GM12878 (cell line): Measurements from ENCODE around the gene RASSF6. TPM values are rescaled to one million over a fixed set of nuclear protein-coding genes. Genes with fewer than 3 reads are reported as not detected.
A peak's percentile ranks its signal among the peaks of the same experiment; 100 is the strongest.

ENCODE experiments used
- CBX3 ChIP-seq: fragments of 200-600 bp; sonication (generic); IDR thresholded peaks from 2 replicates; pipeline ENCODE4 v1.6.1; 2016; ENCODE audit warnings: low read depth, borderline replicate concordance
- CHD1 ChIP-seq: IDR thresholded peaks from 2 replicates; pipeline ENCODE4 v1.6.1; 2012; ENCODE audit warnings: low read depth, low read length, improper control_type of control experiment
- E2F4 ChIP-seq: IDR thresholded peaks from 2 replicates; pipeline ENCODE4 v1.6.1; 2012; ENCODE audit warnings: low read depth, low read length, improper control_type of control experiment
- E4F1 ChIP-seq: fragments of 450-650 bp; IDR thresholded peaks from 2 replicates; pipeline ENCODE4 v1.6.1; 2018; ENCODE audit warnings: borderline replicate concordance, mild to moderate bottlenecking; ENCODE audit not compliant: partially characterized antibody
- EED ChIP-seq: sonication (generic); IDR thresholded peaks from 2 replicates; pipeline ENCODE4 v1.6.1; 2016; ENCODE audit warnings: antibody characterized with exemption, low read depth
- ELK1 ChIP-seq: IDR thresholded peaks from 2 replicates; pipeline ENCODE4 v1.6.1; 2012; ENCODE audit warnings: low read depth, low read length, improper control_type of control experiment
- HCFC1 ChIP-seq: fragments of 150-350 bp; IDR thresholded peaks from 2 replicates; pipeline ENCODE4 v1.6.1; 2014; ENCODE audit warnings: low read length
- MEF2A ChIP-seq: IDR thresholded peaks from 2 replicates; pipeline ENCODE4 v1.6.1; 2011; ENCODE audit warnings: low read depth, mild to moderate bottlenecking, low read length, moderate library complexity; ENCODE audit not compliant: insufficient read depth
- PBX3 ChIP-seq: IDR thresholded peaks from 2 replicates; pipeline ENCODE4 v1.6.1; 2011; ENCODE audit warnings: mild to moderate bottlenecking, low read depth, low read length, moderate library complexity; ENCODE audit not compliant: insufficient replicate concordance
- RBBP5 ChIP-seq: fragments of 200-600 bp; sonication (generic); conservative IDR thresholded peaks from 2 replicates; pipeline ENCODE4 v1.6.1; 2016
- RCOR1 ChIP-seq: conservative IDR thresholded peaks from 2 replicates; pipeline ENCODE4 v1.6.1; 2012; ENCODE audit warnings: low read depth, low read length, improper control_type of control experiment
- RFX5 ChIP-seq: IDR thresholded peaks from 2 replicates; pipeline ENCODE4 v1.6.1; 2011; ENCODE audit warnings: low read depth, low read length, improper control_type of control experiment
- SMARCA5 ChIP-seq: fragments of 450-650 bp; IDR thresholded peaks from 2 replicates; pipeline ENCODE4 v1.6.1; 2017; ENCODE audit warnings: mild to moderate bottlenecking
- ZBED1 ChIP-seq: IDR thresholded peaks from 2 replicates; pipeline ENCODE4 v1.6.1; 2016; ENCODE audit warnings: borderline replicate concordance
- ZBTB4 ChIP-seq: fragments of 450-650 bp; formaldehyde crosslinking; IDR thresholded peaks from 2 replicates; pipeline ENCODE4 v1.4.0; 2022; ENCODE audit warnings: mild to moderate bottlenecking, moderate library complexity
- ZNF217 ChIP-seq: fragments of 450-650 bp; IDR thresholded peaks from 2 replicates; pipeline ENCODE4 v1.6.1; 2017; ENCODE audit warnings: antibody characterized with exemption, mild to moderate bottlenecking
- ZNF384 ChIP-seq: IDR thresholded peaks from 2 replicates; pipeline ENCODE4 v1.6.1; 2012; ENCODE audit warnings: low read depth, mild to moderate bottlenecking, low read length, improper control_type of control experiment, borderline replicate concordance
- ZNF687 ChIP-seq: fragments of 450-650 bp; IDR thresholded peaks from 2 replicates; pipeline ENCODE4 v1.6.1; 2017; ENCODE audit warnings: mild to moderate bottlenecking, moderate library complexity
- polyA plus RNA-seq, 11 experiments: library from polyadenylated mRNA; depleted of rRNA in 4 of 11; unstranded in 6 of 11; stranded (reverse) in 5 of 11; fragments of >200 nt; fragmentation: Nextera tagmentation in 4 of 11; fragmentation: Illumina TruSeq in 1 of 11; extraction: Ambion mirVana in 4 of 11; extraction: Trizol in 1 of 11; gene quantifications; 1 replicate in 1 of 11; 2 replicates in 10 of 11; pipeline versions ENCODE4 v1.2.1 to v1.2.3, GENCODE V29; 2011 to 2016; ENCODE audit warnings: inconsistent platforms in 2 of 11, missing spikeins in 2 of 11, low read depth in 1 of 11
- total RNA-seq, 4 experiments: library from RNA; depleted of rRNA in 3 of 4; stranded (reverse); fragments of >200 nt in 3 of 4; fragmentation: Illumina TruSeq in 1 of 4; extraction: Trizol in 1 of 4; gene quantifications; 2 replicates each; pipeline versions ENCODE4 v1.2.1 to v1.2.3, GENCODE V29; 2013 to 2021

The RASSF6 gene
- total and polyA plus RNA-seq, 10 of the 15 experiments (the other 5 are each of a cell fraction or from before 2014, with no cell fraction given) = 0.28 to 2.9 (median 0.54) TPM

- TF ChIP-seq SMARCA5 = no peak
- no peak for TF ChIP-seq ZBED1
- no peak for TF ChIP-seq MEF2A
- no peak for TF ChIP-seq RFX5
- TF ChIP-seq CBX3 = no peak
- TF ChIP-seq RCOR1 = no peak
- TF ChIP-seq PBX3 = peak; percentile 34
- TF ChIP-seq ZNF384 = no peak
- TF ChIP-seq RBBP5 = no peak
- TF ChIP-seq EED = no peak
- TF ChIP-seq ZNF217 = no peak
- TF ChIP-seq E2F4 = 0 out of 2 replicates have a peak, but pooled peaks have one; percentile 25
- no peak for TF ChIP-seq HCFC1
- TF ChIP-seq E4F1 = no peak
- TF ChIP-seq CHD1 = no peak
- TF ChIP-seq ZBTB4 = no peak
- TF ChIP-seq ZNF687 = 0 out of 2 replicates have a peak, but pooled peaks have one; percentile 0
- no peak for TF ChIP-seq ELK1
Measured at GRCh38 chr4:73603271-73603710, 16.9 kb downstream of the RASSF6 start (continued).
